Measurements from ENCODE around the gene INS. TPM values are rescaled to one million over a fixed set of nuclear protein-coding genes. Genes with fewer than 3 reads are reported as not detected.

Gene INS
- total and polyA plus RNA-seq, 2 donors (not counting 1 experiment from before 2014, with no cell fraction given): not detected

- Histone ChIP-seq H3K36me3 (replicated peaks in 1 of 2; ENCODE audit: control extremely low read depth in 1 of 2, control insufficient read depth in 1 of 2, extremely low read depth in 1 of 2, insufficient read depth in 2 of 2, low read length in 1 of 2) (no peaks in the 10 kb centered on the region), H4K20me1 (ENCODE audit: control insufficient read depth, insufficient read depth, low read length, poor library complexity, severe bottlenecking) (no peaks in the 10 kb centered on the region), H2AFZ (ENCODE audit: insufficient read depth, low read depth, low read length, poor library complexity, severe bottlenecking) (no peak overlapping the region), H3K79me2 (ENCODE audit: control insufficient read depth, insufficient read depth, low read length) (no peaks in the 10 kb centered on the region), H3K4me1 (ENCODE audit: control insufficient read depth in 2 of 2, insufficient read depth in 2 of 2, low read length in 2 of 2) (no peaks in the 10 kb centered on the region), H3K27me3 (replicated peaks in 1 of 4; ENCODE audit: control extremely low read depth in 1 of 4, control insufficient read depth in 3 of 4, insufficient read depth in 4 of 4, low read length in 3 of 4) (peaks cover 0 to 5% (median 2%) of the 10 kb centered on the region in 4 experiments), H3K9ac (ENCODE audit: low read length) (no peak overlapping the region), H3K9me3 (ENCODE audit: control extremely low read depth in 1 of 3, control insufficient read depth in 2 of 3, insufficient read depth in 1 of 3, low read length in 2 of 3) (no peaks in the 10 kb centered on the region), H3K4me3 (ENCODE audit: control extremely low read depth in 1 of 5, extremely low read depth in 1 of 5, insufficient read depth in 1 of 5, low read depth in 2 of 5, low read length in 4 of 5) (no peak overlapping the region), H3K4me2 (replicated peaks; ENCODE audit: low read depth, low read length, poor library complexity, severe bottlenecking) (no peak overlapping the region), H3K27ac (ENCODE audit: low read length in 2 of 2) (no peak overlapping the region)
- no peak for DNase-seq
- Mint-ChIP-seq H3K9me3 (ENCODE audit: insufficient read depth) (no peaks in the 10 kb centered on the region), H3K4me1 (no peaks in the 10 kb centered on the region), H3K27ac (no peak overlapping the region), H3K27me3 (no peaks in the 10 kb centered on the region), H3K4me3 (no peak overlapping the region)
- WGBS (ENCODE audit: insufficient coverage): 85% methylated on average over 7 of the region's 10 CpGs
- ATAC-seq (ENCODE audit: low read depth): no peak
- intact Hi-C loops (cut with micrococcal nuclease): no loop called here
- CTCF ChIA-PET: interaction anchor here (0.7 to 1.6 kb wide), 4 partner anchors 13 to 506 kb away, joined by 3 to 5 read pairs (median 4); no protein-coding TSS in a partner anchor
- POLR2A ChIA-PET: no interaction called here
- no peak for TF ChIP-seq CTCF (IDR thresholded peaks at IDR 0.05)
- no peak for TF ChIP-seq EZH2 (IDR thresholded peaks at IDR 0.05; ENCODE audit: borderline replicate concordance, insufficient read depth, low read depth, low read length, poor library complexity, severe bottlenecking)
These were observed 2.0 kb downstream of the INS start for GRCh38 chr11:2158966-2159365.

GRCh38 chr11:2158296-2158737, 2.7 kb downstream of the INS start:
- Histone ChIP-seq H3K4me1 (ENCODE audit: control insufficient read depth in 2 of 2, insufficient read depth in 2 of 2, low read length in 2 of 2) (no peaks in the 10 kb centered on the region), H3K4me3 (ENCODE audit: control extremely low read depth in 1 of 5, extremely low read depth in 1 of 5, insufficient read depth in 1 of 5, low read depth in 2 of 5, low read length in 4 of 5) (no peak overlapping the region), H3K9me3 (ENCODE audit: control extremely low read depth in 1 of 3, control insufficient read depth in 2 of 3, insufficient read depth in 1 of 3, low read length in 2 of 3) (no peaks in the 10 kb centered on the region), H3K9ac (ENCODE audit: low read length) (no peak overlapping the region), H4K20me1 (ENCODE audit: control insufficient read depth, insufficient read depth, low read length, poor library complexity, severe bottlenecking) (no peaks in the 10 kb centered on the region), H3K27ac (ENCODE audit: low read length in 2 of 2) (no peak overlapping the region), H3K27me3 (replicated peaks in 1 of 4; ENCODE audit: control extremely low read depth in 1 of 4, control insufficient read depth in 3 of 4, insufficient read depth in 4 of 4, low read length in 3 of 4) (peaks cover 0 to 5% (median 2%) of the 10 kb centered on the region in 4 experiments), H3K79me2 (ENCODE audit: control insufficient read depth, insufficient read depth, low read length) (no peaks in the 10 kb centered on the region), H3K36me3 (replicated peaks in 1 of 2; ENCODE audit: control extremely low read depth in 1 of 2, control insufficient read depth in 1 of 2, extremely low read depth in 1 of 2, insufficient read depth in 2 of 2, low read length in 1 of 2) (no peaks in the 10 kb centered on the region), H3K4me2 (replicated peaks; ENCODE audit: low read depth, low read length, poor library complexity, severe bottlenecking) (no peak overlapping the region), H2AFZ (ENCODE audit: insufficient read depth, low read depth, low read length, poor library complexity, severe bottlenecking) (no peak overlapping the region)
- no peak for ATAC-seq (ENCODE audit: low read depth)
- TF ChIP-seq CTCF (IDR thresholded peaks at IDR 0.05) (no peak), EZH2 (IDR thresholded peaks at IDR 0.05; ENCODE audit: borderline replicate concordance, insufficient read depth, low read depth, low read length, poor library complexity, severe bottlenecking) (no peak)
- intact Hi-C loops (cut with micrococcal nuclease): no loop called here
- WGBS (ENCODE audit: insufficient coverage): 82% methylated on average over 12 of the region's 13 CpGs
- ChIA-PET POLR2A (no interaction called here), CTCF (interaction anchor here (0.7 to 1.6 kb wide), 4 partner anchors 12 to 506 kb away, joined by 3 to 5 read pairs (median 4); no protein-coding TSS in a partner anchor)
- H3K4me1 Mint-ChIP-seq: no peaks in the 10 kb centered on the region
- H3K4me3 Mint-ChIP-seq: no peak overlapping the region
- DNase-seq: no peak
- H3K27ac Mint-ChIP-seq: no peak overlapping the region
- no peaks in the 10 kb centered on the region for H3K9me3 Mint-ChIP-seq (ENCODE audit: insufficient read depth)
- no peaks in the 10 kb centered on the region for H3K27me3 Mint-ChIP-seq
